Measurements from ENCODE around the gene CDC37L1. TPM values are rescaled to one million over a fixed set of nuclear protein-coding genes. Genes with fewer than 3 reads are reported as not detected.
A peak's percentile ranks its signal among the peaks of the same experiment; 100 is the strongest.

Gene CDC37L1
- total and polyA plus RNA-seq, 3 donors from 2014 or later: 18.2 to 31.2 (median 31.2) TPM

DNA sequence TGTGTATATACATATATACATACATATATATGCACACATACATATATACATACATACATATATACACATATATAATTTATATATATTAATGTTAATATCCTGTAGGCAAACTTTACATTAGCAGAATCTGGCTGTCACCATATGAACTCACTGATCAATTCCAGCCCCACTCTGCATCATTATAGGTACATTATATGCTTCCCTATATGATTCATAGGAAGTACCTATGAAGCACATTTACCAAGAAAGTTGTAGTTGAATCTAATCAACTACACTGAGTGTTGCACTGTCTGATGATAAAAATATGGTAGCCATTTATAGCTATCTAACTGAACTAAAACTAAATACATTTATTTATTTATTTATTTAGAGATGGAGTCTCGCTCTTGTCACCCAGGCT lies 7.6 kb upstream of the CDC37L1 start:
- 88 to 96% methylated on average over 1 of the region's 1 CpG for WGBS, 2 donors
- TF ChIP-seq, protein P1, sequence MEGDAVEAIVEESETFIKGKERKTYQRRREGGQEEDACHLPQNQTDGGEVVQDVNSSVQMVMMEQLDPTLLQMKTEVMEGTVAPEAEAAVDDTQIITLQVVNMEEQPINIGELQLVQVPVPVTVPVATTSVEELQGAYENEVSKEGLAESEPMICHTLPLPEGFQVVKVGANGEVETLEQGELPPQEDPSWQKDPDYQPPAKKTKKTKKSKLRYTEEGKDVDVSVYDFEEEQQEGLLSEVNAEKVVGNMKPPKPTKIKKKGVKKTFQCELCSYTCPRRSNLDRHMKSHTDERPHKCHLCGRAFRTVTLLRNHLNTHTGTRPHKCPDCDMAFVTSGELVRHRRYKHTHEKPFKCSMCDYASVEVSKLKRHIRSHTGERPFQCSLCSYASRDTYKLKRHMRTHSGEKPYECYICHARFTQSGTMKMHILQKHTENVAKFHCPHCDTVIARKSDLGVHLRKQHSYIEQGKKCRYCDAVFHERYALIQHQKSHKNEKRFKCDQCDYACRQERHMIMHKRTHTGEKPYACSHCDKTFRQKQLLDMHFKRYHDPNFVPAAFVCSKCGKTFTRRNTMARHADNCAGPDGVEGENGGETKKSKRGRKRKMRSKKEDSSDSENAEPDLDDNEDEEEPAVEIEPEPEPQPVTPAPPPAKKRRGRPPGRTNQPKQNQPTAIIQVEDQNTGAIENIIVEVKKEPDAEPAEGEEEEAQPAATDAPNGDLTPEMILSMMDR (IDR thresholded peaks at IDR 0.05): no peak
- TF ChIP-seq POLR2A (IDR thresholded peaks at IDR 0.05): no peak
- intact Hi-C loops (cut with DNase I; ENCODE audit: low total_unique reads): no loop called here

GRCh38 chr9:4674783-4675182 lies 4.6 kb upstream of the CDC37L1 start:
- TF ChIP-seq POLR2A (IDR thresholded peaks at IDR 0.05): no peak
- TF ChIP-seq, protein P1 (IDR thresholded peaks at IDR 0.05): no peak
- intact Hi-C loops (cut with DNase I; ENCODE audit: low total_unique reads): no loop called here
- no peaks in the 10 kb centered on the region for H3K27me3 ChIP-seq
- no peak for DNase-seq
- no peak overlapping the region for H3K27ac ChIP-seq
- no peak overlapping the region for H3K4me3 ChIP-seq
- peaks cover 4% of the 10 kb centered on the region for H3K4me1 ChIP-seq
- no peaks in the 10 kb centered on the region for H3K9me3 ChIP-seq
- no peaks in the 10 kb centered on the region for H3K36me3 ChIP-seq (ENCODE audit: low read depth, missing control alignments)

More for the DNA sequence above, 7.6 kb upstream of the CDC37L1 start:
- Histone ChIP-seq H3K4me3 (no peak overlapping the region), H3K27ac (no peak overlapping the region), H3K36me3 (ENCODE audit: low read depth, missing control alignments) (no peaks in the 10 kb centered on the region), H3K9me3 (no peaks in the 10 kb centered on the region), H3K4me1 (no peaks in the 10 kb centered on the region), H3K27me3 (no peaks in the 10 kb centered on the region)
- no peak for DNase-seq

DNA sequence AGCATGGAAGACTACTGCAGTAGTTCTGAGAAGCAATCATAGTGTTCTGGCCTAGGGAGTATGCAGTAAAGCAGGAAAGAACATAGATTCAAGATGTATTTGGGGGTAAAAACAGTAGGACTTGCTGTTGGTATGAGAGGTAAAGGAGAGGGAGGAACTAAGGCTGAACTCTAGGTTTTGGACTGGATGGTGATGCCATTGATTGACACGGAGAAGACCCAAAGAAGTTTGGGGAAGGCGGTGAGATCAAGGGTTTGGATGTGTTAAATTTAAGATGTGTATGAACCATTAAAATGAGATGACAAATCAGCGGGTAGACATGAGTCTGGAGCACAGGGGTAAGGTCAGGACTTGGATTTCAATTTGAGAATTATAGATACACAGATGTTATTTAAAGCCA lies 2.0 kb upstream of the CDC37L1 start:
- no peak overlapping the region for H3K4me3 ChIP-seq
- H3K27ac ChIP-seq: no peak overlapping the region
- WGBS, 2 donors: 85% methylated on average over 3 of the region's 3 CpGs
- TF ChIP-seq POLR2A (IDR thresholded peaks at IDR 0.05): no peak
- TF ChIP-seq, protein P1 (IDR thresholded peaks at IDR 0.05): no peak
- intact Hi-C loops (cut with DNase I; ENCODE audit: low total_unique reads): no loop called here
- H3K9me3 ChIP-seq: no peaks in the 10 kb centered on the region
- H3K4me1 ChIP-seq: peaks cover 11% of the 10 kb centered on the region
- H3K36me3 ChIP-seq (ENCODE audit: low read depth, missing control alignments): no peaks in the 10 kb centered on the region
- no peaks in the 10 kb centered on the region for H3K27me3 ChIP-seq
- DNase-seq: no peak

DNA sequence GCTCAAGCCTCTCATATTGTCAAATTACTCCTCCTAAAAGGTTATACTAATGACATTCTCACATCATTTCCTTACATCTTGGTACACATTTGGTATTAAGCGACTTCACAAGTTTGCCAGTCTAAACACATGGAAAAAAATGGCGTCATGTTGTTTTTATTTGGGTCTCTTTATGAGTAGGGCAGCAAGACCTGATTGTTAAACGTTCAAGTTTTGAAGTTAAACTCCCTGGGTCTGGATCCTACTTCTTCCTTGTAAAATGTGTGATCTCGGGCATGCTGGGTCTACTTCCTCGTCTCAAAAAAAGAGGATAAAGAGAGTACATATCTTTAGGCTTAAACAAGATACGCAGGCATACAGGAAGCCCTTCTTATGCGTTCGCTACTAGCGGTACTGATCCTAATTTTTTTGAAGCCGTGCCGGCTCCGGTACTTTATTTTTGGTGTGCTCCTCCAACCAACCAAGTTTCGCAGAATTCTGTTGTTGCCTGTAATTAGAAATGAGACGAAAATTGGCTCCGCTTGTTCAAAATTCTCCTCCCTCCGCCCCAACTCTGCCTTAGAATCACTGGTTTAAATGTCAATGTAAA lies 596 bp upstream of the CDC37L1 start:
- no peaks in the 10 kb centered on the region for H3K9me3 ChIP-seq
- H3K27ac ChIP-seq: peak overlapping the region; percentile 98
- TF ChIP-seq, protein P1 (IDR thresholded peaks at IDR 0.05): no peak
- TF ChIP-seq POLR2A (IDR thresholded peaks at IDR 0.05): no peak
- no peak for DNase-seq
- no peaks in the 10 kb centered on the region for H3K36me3 ChIP-seq (ENCODE audit: low read depth, missing control alignments)
- peak overlapping the region; percentile 93 to 95 for H3K4me3 ChIP-seq
- H3K4me1 ChIP-seq: peaks cover 11% of the 10 kb centered on the region
- intact Hi-C loops (cut with DNase I; ENCODE audit: low total_unique reads): no loop called here
- no peaks in the 10 kb centered on the region for H3K27me3 ChIP-seq
- WGBS, 2 donors: 0% methylated on average over 16 of the region's 16 CpGs

- 0 to 1% methylated on average over 10 of the region's 10 CpGs for WGBS, 2 donors
- peak overlapping the region; percentile 93 to 95 for H3K4me3 ChIP-seq
- TF ChIP-seq, protein P1 (IDR thresholded peaks at IDR 0.05): no peak
- no peak for TF ChIP-seq POLR2A (IDR thresholded peaks at IDR 0.05)
- no peaks in the 10 kb centered on the region for H3K9me3 ChIP-seq
- DNase-seq: no peak
- no peaks in the 10 kb centered on the region for H3K27me3 ChIP-seq
- H3K4me1 ChIP-seq: peaks cover 15% of the 10 kb centered on the region
- intact Hi-C loops (cut with DNase I; ENCODE audit: low total_unique reads): no loop called here
- H3K27ac ChIP-seq: peak overlapping the region; percentile 98
- H3K36me3 ChIP-seq (ENCODE audit: low read depth, missing control alignments): no peaks in the 10 kb centered on the region
Observed at GRCh38 chr9:4680173-4680525, 780 bp downstream of the CDC37L1 start.

All from testis (tissue), 3 donors.